Inflammatory macrophage (primary cell): ENCODE results near the gene CCDC33.

Experiments
- DNase-seq, 2 donors: peaks; one replicate each; pipeline ENCODE4 v3.0.0-alpha.2; 2020 to 2022

The CCDC33 gene

DNA sequence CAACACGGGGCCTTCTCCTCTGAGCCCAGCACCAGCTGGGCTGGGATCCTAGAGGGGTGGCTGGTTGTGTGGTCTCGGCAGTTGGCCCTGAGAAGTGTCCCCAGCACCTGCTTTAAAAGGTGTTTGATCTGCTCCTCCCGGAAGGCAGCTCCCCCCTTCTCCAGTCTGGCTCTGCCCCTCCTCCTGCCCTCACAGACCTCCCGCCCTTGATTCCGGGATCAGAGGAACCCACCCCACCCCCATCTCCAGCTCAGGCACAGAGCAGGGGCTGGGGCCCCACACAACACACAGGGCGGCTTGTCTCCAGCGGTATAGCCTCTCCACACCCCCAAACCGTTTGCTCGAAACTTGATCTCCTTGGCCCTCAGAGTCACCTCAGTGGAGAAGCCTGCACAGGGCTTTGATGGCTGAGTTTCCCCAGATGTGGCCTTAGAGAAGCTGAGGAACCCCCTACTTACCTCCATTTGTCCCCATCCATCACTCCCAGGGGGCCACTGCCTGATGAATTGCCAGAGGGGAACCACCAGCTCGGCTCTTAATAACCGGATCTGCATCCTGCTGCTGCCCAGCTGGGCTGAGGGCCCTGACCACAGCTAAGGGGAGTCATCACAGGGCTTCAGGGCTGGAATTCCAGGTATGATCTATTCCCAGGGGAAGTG is 27.1 kb upstream of the CCDC33 start:
- no peak for DNase-seq

DNA sequence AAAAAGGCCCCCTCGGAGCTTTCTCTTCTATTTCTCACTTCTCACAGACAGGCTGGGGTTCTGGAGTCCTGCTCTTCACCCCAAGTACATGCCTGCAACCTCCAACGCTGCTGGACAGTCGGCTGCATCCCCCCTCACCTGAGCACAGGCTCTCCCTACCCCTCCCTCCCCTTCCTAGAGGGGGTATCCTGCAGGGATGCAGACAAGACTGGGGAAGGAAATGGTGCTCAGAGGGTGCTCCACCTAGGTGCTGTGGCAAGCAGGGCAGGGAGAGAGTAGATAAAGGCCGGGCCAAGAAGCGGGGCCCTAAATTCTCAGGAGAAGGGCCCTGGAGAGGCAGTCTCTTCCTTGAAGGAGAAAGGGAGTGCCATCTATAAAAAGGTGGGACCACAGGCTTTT is 26.6 kb upstream of the CCDC33 start:
- no peak for DNase-seq

DNA sequence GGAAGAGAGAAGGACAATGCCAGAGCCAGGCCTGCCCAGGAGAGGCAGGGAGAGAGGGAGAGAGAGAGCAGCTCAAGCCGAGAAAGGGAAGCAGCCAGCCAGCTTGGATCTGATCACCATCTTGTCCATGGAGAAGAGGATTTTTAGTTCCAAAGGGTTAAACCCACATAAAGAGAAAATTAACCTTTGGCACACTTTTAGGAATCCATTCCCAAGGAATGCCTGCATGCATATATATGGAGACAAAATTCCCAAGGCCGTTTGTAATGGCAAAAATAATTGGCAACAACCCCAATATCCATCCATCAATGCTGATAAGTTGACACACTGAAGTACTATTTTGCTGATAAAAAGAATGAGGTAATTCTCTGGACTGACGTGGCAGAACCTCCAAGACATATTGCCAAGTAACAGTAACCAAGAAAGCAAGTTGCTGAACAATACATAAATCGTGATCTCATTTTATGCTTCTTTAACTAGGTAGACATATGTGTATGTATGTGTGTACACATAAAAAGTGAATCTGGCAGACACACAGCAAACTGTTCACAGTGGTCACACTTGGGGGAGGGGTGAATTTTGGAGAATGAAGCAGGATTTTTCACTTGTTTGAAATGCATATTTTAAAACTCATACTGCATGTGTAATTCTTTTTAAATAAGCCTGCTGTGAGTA is 26.0 kb upstream of the CCDC33 start:
- no peak for DNase-seq

DNA sequence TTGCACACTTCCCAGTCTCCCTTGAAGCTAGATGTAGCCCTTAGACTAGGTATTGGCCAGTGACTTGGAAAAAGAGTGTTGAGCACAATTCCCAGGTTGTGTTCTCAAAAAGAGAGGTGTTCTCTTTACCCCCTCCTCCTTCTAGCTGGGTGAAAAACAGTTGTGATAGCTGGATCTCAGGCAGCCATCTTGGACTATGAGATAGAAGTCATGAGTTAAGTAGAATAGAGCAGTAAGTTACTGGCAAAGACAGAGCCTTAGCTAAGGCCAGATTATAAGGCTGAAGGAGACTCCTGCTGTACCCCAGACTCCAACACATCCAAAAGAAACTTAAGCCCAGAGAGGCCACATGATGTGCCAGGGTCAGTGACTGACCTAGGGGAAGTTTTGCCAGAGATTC is 25.4 kb upstream of the CCDC33 start:
- no peak for DNase-seq

DNA sequence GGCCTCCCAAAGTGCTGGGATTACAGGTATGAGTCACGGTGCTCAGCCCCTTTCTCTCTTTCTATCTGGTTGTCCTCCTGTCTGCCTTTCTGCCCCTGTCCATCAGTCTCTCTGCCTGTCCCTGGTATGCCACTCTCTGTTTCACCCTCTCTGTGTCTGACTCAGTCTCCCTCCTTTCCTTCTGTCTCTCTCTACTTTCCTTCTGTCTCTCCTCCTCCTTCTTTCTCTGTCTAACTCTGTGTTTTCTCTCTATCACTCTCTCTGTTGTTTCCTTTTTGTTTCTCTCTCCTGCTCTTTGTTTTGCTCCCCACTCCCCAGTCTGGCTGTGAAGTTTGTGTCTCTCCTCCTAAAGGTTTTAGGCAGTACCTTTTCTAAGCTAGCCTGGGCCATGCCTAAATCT is 24.5 kb upstream of the CCDC33 start:
- no peak for DNase-seq

DNA sequence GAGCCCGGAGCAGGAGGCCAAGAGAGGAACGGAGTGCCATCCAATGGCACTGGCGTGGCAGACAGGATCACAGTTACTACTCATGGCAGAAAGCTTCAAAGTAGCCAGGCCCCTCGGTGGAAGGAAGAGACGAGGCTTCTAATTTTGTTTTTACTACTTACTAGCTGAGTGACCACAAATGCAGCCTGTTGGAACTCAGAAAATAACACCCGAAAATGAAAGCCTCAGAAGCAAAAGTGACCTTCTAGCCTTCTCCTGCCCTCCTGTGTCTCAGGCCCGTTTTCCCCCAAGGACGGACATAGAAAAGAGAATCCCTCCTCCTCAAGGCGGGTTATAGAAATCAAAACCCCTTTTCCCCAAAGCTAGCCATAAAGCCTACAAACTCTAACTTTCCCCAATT is 23.6 kb upstream of the CCDC33 start:
- DNase-seq: no peak

DNA sequence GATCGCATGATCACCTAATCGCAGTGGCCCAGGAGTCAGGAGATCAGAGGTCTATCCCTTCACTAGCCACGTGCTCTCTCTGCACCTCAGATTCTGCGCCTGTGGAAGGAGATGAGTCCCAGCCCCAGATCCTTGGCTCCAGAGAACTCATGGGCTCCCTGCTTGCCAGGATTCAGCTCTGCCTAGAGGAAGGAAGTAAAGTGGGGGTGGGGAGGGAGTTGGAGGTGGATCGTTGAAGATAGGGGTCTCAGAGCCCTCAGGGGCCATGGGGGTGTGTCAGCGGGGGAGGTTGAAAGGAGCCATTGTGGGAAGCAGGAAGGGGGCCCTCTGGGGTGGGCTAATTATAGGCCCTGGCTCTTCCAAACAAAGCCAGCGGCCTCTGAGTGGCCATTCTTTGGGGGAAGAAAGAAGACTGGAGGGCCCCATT is 22.3 kb upstream of the CCDC33 start:
- DNase-seq: no peak

DNA sequence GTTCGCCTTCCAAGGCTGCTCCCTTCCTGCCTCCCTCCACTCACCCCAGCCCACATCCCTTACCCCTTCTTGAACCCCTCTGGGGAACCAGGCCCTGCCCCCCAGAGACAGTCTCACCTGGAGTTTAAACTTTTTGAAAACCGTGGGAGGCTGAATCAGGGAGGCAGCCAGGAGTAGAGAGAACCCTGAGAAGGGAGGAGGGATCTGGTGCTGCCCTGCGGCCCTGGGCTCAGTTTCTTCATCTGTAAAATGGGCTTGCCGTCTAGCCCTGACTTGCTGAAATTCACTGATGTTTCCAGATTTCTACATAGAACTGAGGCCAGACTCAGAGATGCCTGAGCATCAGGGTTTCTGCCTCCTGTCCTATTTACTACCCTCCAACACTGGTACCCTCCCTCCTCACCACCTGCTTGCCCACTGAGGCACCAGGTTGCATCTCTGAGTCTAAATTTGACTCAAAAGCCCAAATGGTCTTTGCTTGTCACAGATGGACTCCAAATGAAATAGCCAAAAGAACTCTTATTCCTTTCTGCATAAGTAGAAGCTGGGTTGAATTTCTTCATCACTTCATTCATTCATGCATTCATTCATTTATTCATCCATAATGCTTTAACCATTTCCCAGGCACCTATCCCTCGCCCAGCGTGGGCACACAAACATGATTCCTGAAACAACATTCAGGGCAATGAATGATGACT is 21.7 kb upstream of the CCDC33 start:
- DNase-seq: no peak

DNA sequence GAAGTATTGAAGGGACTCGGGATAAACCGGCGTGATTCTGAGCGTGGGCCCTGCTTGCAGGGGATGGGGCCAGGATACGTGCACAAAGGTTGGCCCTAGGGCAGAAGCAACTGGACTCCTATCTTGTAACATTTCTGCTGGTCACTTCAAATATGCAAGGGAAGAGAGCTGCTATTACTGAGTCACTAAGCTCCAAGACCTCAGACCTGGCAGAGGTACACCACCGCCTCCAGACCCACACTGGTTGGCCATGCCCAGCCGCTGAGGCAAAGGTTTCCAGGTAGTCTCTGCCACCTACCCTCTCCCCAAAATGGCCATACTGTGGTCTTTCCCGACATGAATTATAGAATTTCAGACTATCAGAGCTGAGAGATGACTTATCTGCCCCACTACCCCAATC is 20.2 kb upstream of the CCDC33 start:
- no peak for DNase-seq

DNA sequence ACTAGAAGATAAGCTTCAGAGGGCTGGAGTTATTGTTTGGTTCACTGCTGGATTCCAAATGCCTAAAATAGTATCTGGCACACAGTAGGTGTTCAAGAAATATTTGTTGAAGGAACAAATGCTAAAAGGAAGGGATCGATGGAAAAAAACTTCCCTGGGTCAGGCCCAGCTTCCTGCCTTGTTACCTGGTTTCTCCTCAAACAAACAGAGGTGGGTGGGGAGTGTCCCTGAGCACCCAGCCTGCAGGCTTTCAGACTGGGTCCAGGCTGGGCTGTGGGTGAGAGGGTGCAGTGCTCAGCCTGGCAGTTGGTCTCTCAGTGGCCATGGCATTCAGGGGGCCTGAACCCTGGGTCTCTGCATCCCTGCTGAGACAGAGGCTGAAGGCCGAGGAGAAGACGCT is 19.2 kb upstream of the CCDC33 start:
- no peak for DNase-seq

DNA sequence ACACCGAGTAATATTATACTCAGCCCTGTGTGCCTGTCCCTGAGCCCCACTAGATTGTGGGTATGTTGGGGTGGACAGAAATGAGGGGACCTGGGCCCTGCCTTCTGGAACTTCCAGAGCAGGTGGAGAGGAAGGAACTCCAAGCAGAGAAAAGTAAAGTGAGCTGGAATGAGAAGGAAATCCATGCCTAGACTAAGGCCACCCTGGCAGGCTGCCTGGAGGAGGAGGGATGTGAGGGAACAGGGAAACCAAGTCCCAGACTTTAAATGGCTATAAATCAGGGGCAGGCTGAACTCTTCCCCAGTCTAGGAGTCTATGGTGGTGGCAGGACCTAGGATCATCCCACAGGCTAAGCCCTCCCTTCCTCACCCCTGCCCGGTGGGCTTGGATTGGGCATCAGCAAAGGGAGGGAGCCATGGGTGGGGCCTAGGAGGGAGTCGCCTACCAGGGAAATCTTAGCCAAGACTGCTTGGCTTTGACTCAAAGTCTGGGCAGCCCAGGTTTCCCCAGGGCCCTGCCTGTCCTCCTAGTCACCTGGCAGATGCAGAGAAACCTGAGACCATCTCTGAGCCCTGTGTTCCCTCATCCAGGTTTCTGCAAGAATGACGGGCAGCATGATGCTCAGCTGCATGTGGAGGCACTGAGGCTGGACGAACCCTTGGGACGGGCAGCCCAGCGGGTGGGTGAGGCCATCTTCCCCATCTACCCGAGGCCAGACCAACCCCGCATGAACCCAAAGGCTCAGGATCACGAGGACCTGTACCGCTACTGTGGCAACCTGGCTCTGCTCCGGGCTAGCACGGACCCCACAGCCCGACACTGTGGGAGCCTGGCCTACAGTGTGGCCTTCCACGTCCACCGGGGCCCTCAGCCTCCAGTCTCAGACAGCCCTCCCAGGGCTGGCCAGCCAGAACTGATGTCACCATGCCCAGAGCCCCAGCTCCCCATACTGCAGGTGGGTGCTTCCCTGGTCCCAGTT is 17.9 kb upstream of the CCDC33 start:
- DNase-seq: no peak

DNA sequence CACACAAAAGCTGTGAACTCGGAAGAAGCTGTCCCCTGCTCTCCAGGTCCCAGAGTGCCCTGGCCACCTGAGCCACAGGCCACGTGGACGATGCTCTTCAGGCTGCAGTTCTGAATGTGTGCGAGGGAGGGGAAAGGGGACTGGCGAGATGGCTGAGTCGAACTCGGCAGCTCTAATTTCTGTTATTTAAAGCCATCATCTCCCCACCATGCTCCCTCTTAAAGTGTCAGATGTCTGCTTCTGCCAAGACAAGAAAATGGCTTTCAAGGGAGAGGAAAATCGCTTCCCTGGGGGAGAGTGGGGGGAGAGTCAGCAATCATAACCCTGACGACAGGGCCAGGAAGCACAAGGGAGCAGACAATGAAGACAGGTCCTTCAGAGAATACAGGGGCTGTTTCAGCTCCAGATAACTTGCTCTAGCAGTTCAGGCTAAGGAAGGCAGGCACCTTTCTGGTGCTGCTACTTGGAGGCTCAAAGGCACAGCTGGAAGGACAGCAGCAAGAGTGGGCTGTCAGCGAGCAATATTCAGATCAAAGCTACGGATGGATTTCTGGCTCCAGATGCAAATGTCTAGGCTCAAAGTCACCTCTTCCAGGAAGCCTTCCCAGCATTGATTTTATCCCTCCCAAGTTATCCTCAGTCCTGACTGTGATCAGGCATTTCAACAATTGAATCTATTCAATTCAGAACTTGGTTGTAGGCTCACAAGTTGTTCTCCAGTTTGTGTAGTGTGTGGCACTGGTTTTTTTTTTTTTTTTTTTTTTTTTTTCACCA is 15.5 kb upstream of the CCDC33 start:
- no peak for DNase-seq

DNA sequence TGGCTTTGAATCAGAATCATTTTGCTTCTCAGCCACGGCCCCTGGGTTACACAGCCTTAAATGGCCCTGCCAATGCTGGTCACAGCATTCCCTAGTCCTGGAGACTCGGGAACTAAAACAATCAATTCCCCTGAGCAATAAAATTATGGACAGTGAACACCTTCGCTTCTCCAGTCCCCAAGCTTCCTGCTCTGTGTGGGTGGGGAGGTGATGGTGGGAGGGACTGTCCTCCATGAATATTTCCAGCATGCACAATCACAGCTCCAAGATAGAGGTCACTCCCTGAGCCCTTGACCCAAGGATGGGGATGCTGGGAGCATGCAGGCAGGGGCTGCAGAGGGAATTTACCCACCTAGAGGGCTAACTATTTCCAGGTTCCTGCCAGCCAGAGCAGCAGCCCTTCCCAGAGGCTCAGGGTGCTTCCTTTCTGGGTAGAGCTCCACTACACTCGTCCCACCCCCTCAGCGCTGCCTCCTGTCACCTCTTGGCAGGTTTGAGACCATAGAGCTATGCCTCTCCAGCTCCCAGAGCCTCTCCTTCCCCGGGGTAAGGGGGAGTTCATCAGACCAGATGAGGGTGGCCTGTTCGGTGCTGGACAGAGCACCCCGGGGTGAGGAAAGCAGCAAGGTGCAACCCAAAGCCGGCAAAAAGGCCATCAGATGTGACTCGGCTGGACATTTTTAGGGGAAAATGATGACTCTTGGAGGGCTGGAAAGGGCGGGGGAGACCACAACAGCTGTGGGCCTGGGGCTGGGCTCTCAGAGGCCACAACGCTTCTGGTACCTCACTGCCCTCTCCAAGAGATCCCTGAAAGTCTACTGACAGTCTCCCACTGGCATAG is 14.5 kb upstream of the CCDC33 start:
- DNase-seq: no peak

DNA sequence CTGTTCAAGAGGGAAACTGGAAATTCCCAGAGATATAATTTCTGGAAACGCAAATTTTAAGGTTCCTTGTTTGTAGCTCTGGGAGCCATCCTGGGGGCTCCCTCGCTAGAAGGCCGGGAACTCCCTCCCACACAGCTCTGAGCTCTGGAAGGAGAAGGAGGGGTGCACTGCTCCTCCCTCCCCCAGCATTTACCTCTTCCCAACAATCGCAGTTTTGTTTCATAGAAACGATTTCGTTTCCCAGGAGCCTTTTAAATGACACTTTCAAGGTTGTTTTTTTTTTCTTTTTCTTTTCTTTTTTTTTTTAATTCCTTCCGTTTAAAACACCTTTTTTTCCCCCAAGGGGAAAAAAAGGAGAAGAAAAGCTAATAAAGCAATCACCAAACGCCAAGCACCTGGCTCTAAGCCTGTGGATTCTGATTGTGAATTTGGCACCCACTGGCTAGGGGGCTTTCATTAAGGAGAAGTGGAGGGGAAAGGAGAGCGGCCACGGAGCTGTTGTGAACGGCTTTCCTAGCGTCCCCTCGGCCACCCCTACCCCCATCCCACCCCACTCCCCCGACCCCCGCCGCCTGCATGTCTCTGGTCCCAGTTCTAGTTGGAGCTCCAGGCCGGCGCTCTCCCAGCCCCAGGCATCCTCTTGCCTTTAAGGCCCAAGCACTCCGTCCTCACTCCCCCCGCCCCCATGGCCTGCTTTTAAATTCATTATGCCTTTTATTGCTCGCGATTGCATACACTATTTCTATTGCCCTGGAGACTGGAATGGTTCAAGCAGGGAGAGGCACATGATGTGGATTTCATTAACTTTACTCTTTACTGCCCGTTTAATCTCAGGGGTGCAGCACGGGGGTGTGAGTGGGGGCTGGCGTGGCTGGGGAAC is 13.6 kb upstream of the CCDC33 start:
- DNase-seq: no peak

DNA sequence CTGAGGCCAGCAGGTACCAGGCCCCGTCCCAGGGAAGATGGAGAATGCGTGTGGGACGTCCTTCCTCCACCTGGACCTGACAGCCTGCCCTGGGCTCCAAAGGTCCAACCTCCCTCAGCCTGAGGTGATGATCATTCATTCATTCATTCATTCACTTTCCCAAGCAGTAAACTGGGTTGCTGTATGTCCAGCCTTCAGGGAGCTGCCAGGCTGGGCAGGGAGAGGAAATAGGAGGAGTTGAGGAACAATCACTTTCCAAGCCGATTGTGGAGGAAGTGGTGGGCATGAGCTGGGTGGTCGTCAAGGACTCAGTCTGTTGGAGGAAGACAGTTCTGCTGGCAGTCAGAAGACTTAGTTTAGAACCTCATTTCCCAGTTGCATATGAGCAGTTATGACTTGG is 10.2 kb upstream of the CCDC33 start:
- DNase-seq: no peak

DNA sequence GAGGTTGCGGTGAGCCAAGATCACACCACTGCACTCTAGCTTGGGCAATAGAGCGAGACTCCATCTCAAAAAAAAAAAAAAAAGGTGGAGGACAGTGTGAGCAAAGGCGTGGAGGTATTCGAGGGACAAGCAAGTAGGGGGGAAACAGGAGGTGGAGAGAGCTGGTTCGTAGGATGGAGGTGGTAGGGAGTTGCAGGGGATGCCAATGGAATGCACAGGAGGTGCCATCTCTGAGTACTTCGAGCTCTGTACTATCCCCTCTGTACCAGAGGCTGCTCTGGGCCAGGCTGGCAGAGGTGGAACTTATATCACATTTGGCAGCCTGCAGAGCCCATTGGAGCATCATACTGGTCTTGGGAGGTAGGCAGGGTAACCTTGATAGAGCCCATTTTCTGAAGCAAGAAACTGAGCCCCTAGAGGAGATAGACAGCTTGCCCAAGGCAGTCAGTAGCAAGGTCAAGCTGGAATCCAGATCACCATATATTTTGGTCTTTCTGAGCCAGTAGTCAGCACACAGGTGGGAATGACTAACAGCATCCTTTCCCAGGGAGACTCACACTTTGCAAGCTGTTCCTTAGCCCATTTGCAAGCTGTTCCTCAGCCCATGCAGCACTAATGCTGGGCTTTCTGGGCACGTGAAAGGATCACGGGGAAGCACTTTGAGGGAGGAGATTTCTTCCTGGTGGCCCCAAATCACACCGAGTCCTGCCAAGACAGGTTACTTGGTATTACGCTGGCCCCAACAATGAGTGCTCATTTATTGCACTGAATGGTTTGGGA is 9.2 kb upstream of the CCDC33 start:
- no peak for DNase-seq

DNA sequence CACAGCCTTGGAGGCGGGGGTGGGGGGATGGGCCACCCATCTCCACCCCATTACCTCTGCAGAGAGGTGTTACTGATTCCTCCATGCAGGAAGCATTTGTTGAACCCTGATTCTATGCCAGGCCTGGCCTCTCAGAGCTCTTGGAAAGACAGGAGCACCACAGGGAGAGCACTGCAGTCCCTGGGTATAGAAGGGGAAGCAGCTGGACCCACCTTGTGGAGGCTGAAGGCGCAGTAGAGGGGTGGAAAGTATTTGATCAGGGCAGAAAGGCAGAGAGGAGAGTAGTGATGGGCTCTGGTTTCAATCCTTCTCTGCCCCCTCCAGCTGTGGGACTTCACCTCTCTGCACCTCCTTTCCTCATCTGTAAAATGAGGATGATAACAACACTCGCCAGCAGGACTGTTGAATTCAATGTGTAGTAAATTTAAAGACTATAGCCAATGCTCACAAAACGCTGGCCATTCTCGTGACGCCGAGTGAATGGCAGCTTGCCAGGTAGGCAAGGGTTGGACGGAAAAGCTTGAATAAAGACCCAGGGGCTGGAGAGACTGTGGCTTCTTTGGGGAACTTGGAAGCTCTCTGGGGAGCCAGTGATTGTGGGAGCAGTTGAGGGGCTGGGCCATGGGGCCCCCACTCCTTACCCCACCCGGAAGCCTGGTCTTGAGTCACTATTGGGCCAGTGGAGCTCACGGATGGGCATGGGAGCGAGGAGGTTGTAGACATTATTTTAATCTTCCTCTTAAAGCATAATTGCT is 8.0 kb upstream of the CCDC33 start:
- no peak for DNase-seq

DNA sequence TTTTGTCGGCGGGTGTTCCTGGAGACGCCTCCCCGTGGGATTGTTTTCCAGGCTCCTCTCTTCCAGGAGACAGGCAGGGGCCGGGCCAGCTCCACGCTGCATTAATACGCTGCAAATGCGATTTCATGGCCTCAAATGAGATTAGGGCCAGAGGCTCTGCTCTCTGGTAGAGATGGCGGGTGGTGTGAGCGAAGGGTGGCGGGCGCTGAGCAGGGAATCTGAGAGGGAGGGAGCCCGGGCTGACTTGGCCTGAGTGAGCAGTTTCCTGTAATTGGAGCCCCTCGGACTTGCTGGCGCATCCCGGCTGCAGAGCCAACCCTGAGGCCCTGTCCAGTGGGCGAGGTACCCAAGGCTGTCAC is 7.4 kb upstream of the CCDC33 start:
- no peak for DNase-seq

DNA sequence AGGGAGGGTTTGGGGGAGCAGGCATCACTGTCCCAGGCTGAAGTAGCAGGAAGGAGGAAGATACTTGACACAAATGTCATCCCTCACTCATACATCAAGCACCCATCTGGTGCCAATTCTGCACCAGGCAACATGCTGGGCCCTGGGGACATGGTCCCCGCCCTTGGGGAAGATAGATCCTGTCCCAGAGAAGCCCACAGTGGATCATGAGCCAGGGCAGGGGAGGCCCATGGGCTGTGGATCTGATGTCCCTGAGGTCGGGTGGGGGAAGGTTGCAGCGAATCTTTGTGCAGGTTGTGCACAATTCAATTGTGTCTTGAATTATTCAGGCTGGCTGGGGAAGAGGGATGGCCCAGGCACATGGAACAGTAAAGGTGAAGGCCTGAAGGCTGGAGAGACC is 6.4 kb upstream of the CCDC33 start:
- DNase-seq: no peak
